GM06990 (cell line): ENCODE results near the gene FAM180A.
"Not testable (repeated sequence)": the region's sequence is repeated elsewhere in the genome, so short reads cannot be mapped to it uniquely, and the experiment has no call there.

Experiments used
- DNase-seq: peaks from one replicate; pipeline ENCODE4 v3.0.0-alpha.2; 2011; ENCODE audit not compliant: insufficient read length; ENCODE audit errors: extremely low read depth
- H3K27me3 ChIP-seq: replicated peaks from 2 replicates; pipeline ENCODE4 v1.6.0; 2011; ENCODE audit warnings: low read length; ENCODE audit not compliant: control insufficient read depth, insufficient read depth
- H3K36me3 ChIP-seq: 2 replicates; pipeline ENCODE4 v1.5.1; 2011; ENCODE audit warnings: low read length; ENCODE audit not compliant: control insufficient read depth, insufficient read depth
- H3K4me3 ChIP-seq: replicated peaks from 2 replicates; pipeline ENCODE4 v1.5.1; 2011; ENCODE audit warnings: low read depth, mild to moderate bottlenecking, control low read depth, low read length
- TF ChIP-seq, protein P1 (sequence below): IDR thresholded peaks from 2 replicates; pipeline ENCODE4 v1.5.1; 2011; ENCODE audit warnings: low read length, control low read depth, mild to moderate bottlenecking, inconsistent platforms; ENCODE audit not compliant: insufficient read depth, poor library complexity, severe bottlenecking

Gene FAM180A

DNA sequence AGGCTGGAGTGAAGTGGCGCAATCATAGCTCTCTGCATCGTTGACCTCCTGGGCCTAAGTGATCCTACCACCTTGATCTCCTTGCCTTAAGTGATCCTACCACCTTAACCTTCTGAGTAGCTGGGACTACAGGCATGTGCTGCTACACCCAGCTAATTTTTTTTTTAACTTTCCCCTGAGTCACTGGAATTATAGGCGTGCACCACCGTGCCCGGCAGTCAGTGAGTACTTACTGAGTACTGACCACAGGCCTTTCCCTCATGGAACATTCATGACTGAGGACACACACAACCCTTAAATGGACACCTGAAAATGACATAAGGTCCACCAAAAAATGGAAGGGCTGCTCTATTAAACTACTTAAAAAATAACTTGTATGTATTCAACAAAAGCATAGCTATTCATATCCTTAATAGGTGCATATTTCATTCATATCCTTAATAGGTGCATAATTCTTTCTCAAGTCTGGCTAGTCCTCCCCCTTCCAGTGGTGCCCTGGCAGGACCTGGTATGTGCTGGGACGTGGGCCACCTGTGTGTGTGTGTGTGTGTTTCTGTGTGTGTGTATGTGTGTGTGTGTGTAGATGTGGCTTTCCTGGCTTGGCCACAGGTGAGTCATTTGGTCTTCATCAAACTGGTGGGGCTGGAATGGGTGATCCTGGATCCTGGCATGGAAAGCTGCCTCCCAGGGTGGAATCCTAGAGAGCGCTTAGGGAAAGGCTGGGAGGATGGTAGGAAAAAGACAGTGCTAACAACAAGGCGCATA lies 3.5 kb downstream of the FAM180A start:
- Histone ChIP-seq H3K4me3 (no peak overlapping the region), H3K27me3 (no peaks in the 10 kb centered on the region), H3K36me3 (no peaks in the 10 kb centered on the region)
- TF ChIP-seq, protein P1, sequence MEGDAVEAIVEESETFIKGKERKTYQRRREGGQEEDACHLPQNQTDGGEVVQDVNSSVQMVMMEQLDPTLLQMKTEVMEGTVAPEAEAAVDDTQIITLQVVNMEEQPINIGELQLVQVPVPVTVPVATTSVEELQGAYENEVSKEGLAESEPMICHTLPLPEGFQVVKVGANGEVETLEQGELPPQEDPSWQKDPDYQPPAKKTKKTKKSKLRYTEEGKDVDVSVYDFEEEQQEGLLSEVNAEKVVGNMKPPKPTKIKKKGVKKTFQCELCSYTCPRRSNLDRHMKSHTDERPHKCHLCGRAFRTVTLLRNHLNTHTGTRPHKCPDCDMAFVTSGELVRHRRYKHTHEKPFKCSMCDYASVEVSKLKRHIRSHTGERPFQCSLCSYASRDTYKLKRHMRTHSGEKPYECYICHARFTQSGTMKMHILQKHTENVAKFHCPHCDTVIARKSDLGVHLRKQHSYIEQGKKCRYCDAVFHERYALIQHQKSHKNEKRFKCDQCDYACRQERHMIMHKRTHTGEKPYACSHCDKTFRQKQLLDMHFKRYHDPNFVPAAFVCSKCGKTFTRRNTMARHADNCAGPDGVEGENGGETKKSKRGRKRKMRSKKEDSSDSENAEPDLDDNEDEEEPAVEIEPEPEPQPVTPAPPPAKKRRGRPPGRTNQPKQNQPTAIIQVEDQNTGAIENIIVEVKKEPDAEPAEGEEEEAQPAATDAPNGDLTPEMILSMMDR, result no peak
- DNase-seq, result no peak

- Histone ChIP-seq H3K4me3 (no peak overlapping the region), H3K27me3 (no peaks in the 10 kb centered on the region), H3K36me3 (no peaks in the 10 kb centered on the region)
- no peak for DNase-seq
- TF ChIP-seq, protein P1, result no peak
These were observed 4.5 kb downstream of the FAM180A start for GRCh38 chr7:135743907-135744731.

GRCh38 chr7:135742371-135742770 lies 6.2 kb downstream of the FAM180A start:
- no peak for DNase-seq
- no peaks in the 10 kb centered on the region for H3K36me3 ChIP-seq
- TF ChIP-seq, protein P1, result no peak
- no peaks in the 10 kb centered on the region for H3K27me3 ChIP-seq
- H3K4me3 ChIP-seq, result no peak overlapping the region

GRCh38 chr7:135741905-135742304 lies 6.7 kb downstream of the FAM180A start:
- TF ChIP-seq, protein P1, result no peak
- Histone ChIP-seq H3K36me3 (no peaks in the 10 kb centered on the region), H3K27me3 (no peaks in the 10 kb centered on the region), H3K4me3 (no peak overlapping the region)
- no peak for DNase-seq

DNA sequence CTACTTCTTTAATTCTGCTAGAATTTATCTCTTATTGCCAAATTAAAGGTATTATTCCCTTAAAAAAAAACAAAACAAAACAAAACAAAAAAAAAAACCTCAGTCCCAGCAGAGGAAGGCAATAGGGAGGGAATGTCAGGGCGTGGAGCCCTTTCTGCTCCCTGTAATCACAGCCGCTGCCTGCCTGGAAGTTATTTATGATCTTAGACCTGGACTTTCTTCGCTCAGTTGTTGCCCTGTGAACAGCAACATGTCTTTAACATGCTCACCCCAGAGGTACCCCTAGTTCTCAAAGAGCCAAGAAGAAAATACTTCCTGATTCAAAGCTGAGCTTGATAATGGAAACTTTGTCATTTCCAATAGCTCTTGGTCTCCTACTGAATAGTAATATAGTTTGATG lies 7.7 kb downstream of the FAM180A start:
- no peaks in the 10 kb centered on the region for H3K36me3 ChIP-seq
- no peaks in the 10 kb centered on the region for H3K27me3 ChIP-seq
- H3K4me3 ChIP-seq, result no peak overlapping the region
- DNase-seq, result no peak
- TF ChIP-seq, protein P1, result no peak

DNA sequence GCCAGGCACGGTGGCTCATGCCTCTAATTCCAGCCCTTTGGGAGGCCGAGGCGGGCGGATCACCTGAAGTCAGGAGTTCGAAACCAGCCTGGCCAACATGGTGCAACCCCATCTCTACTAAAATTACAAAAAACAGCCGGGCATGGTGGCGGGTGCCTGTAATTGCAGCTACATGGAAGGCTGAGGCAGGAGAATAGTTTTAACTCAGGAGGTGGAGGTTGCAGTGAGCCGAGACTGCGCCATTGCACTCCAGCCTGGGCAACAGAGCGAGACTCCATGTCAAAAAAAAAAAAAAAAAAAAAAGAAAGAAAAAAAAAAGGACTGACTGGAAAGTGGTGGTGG lies 11.3 kb downstream of the FAM180A start:
- DNase-seq, H3K36me3 ChIP-seq, H3K27me3 ChIP-seq, H3K4me3 ChIP-seq: not testable (repeated sequence)
